ENCODE results near the gene ASCC3.

DNA sequence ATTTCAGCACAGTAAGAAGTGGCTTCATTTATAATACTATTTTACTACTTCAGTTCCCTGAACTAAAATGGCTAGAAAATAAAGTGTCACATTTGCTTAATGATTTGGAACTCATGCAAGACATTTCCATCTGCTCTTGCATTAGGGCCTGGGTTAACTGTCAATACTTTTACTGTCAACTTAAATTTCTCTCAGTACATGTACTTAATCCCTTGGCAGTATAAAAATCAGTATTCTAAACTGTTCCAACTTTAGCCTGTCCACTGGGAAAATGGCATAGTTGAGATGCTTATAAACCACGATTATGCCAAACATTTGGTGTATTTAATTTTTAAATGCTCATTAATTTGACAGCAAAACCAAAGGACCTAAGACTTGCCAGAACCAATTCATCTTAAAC is 154.5 kb downstream of the ASCC3 start:
- TF ChIP-seq GATA2 (IDR thresholded peaks at IDR 0.05; ENCODE audit: low read depth, low read length) (no peak), GATA3 (IDR thresholded peaks at IDR 0.05; ENCODE audit: low read depth, low read length) (no peak)

Data from SH-SY5Y (cell line).